Fibroblast of lung (primary cell): ENCODE measurements around the gene TP53AIP1. TPM values are rescaled to one million over a fixed set of nuclear protein-coding genes. Genes with fewer than 3 reads are reported as not detected.

Experiments used
- DNase-seq, 2 donors: peaks; one replicate each; pipeline versions ENCODE4 v3.0.0 to v3.0.0-alpha.2; 2010; ENCODE audit warnings: low read depth in 2 of 2
- H2AFZ ChIP-seq: 2 replicates; pipeline ENCODE4 v1.5.1; 2012; ENCODE audit warnings: low read length, control low read depth, inconsistent platforms
- H3K27ac ChIP-seq: 2 replicates; pipeline ENCODE4 v1.5.1; 2011; ENCODE audit warnings: low read length, control low read depth; ENCODE audit not compliant: insufficient read depth
- H3K27me3 ChIP-seq: 2 replicates; pipeline ENCODE4 v1.5.1; 2011; ENCODE audit warnings: mild to moderate bottlenecking, low read length; ENCODE audit not compliant: control insufficient read depth, insufficient read depth
- H3K36me3 ChIP-seq: 2 replicates; pipeline ENCODE4 v1.5.1; 2011; ENCODE audit warnings: low read length; ENCODE audit not compliant: control insufficient read depth, insufficient read depth
- H3K4me1 ChIP-seq: 2 replicates; pipeline ENCODE4 v1.5.1; 2011; ENCODE audit warnings: low read length; ENCODE audit not compliant: control insufficient read depth, insufficient read depth; ENCODE audit errors: extremely low read depth
- H3K4me2 ChIP-seq: 2 replicates; pipeline ENCODE4 v1.5.1; 2011; ENCODE audit warnings: low read length, control low read depth; ENCODE audit not compliant: insufficient read depth; ENCODE audit errors: extremely low read depth
- H3K4me3 ChIP-seq, 4 experiments: fragments of 200-600 bp in 1 of 4; sonication (generic) in 1 of 4; replicated peaks in 1 of 4; 2 replicates each; pipeline ENCODE4 v1.5.1; 2011 to 2016; ENCODE audit warnings: low read length in 4 of 4, low read depth in 3 of 4, mild to moderate bottlenecking in 3 of 4, control low read depth in 2 of 4, inconsistent platforms in 1 of 4, mixed read lengths in 1 of 4; ENCODE audit not compliant: insufficient read depth in 1 of 4; ENCODE audit errors: control extremely low read depth in 1 of 4
- H3K79me2 ChIP-seq: 2 replicates; pipeline ENCODE4 v1.5.1; 2012; ENCODE audit warnings: mild to moderate bottlenecking, low read length, inconsistent platforms; ENCODE audit not compliant: control insufficient read depth, insufficient read depth
- H3K9ac ChIP-seq: 2 replicates; pipeline ENCODE4 v1.5.1; 2011; ENCODE audit warnings: mild to moderate bottlenecking, low read length, control low read depth; ENCODE audit not compliant: insufficient read depth
- H3K9me3 ChIP-seq: 2 replicates; pipeline ENCODE4 v1.5.1; 2012; ENCODE audit warnings: low read depth, low read length; ENCODE audit not compliant: control insufficient read depth, insufficient read depth
- H4K20me1 ChIP-seq: 2 replicates; pipeline ENCODE4 v1.5.1; 2011; ENCODE audit warnings: low read length; ENCODE audit not compliant: control insufficient read depth, insufficient read depth; ENCODE audit errors: extremely low read depth
- EZH2 ChIP-seq: IDR thresholded peaks from 2 replicates; pipeline ENCODE4 v1.5.1; 2012; ENCODE audit warnings: low read length, control low read depth, mild to moderate bottlenecking; ENCODE audit errors: missing control alignments
- polyA plus RNA-seq, 2 donors: library from polyadenylated mRNA; depleted of rRNA in 1 of 2; stranded (reverse) in 1 of 2; unstranded in 1 of 2; fragments of >200 nt; gene quantifications; 2 replicates each; pipeline ENCODE4 v1.2.1, GENCODE V29; 2011 to 2012; ENCODE audit warnings: missing spikeins in 1 of 2
- total RNA-seq: library from RNA; depleted of rRNA; stranded (reverse); fragments of >200 nt; gene quantifications from 2 replicates; pipeline ENCODE4 v1.2.1, GENCODE V29; 2014
- TF ChIP-seq, protein P1 (sequence below), 2 donors: IDR thresholded peaks in 1 of 2; conservative IDR thresholded peaks in 1 of 2; 1 replicate in 1 of 2; 2 replicates in 1 of 2; pipeline ENCODE4 v1.5.1; 2011 to 2012; ENCODE audit warnings: low read length in 2 of 2, control low read depth in 1 of 2, inconsistent platforms in 1 of 2, low read depth in 1 of 2, mild to moderate bottlenecking in 1 of 2

TP53AIP1 gene
- total and polyA plus RNA-seq, 2 donors (not counting 1 experiment from before 2014, with no cell fraction given), result not detected

DNA sequence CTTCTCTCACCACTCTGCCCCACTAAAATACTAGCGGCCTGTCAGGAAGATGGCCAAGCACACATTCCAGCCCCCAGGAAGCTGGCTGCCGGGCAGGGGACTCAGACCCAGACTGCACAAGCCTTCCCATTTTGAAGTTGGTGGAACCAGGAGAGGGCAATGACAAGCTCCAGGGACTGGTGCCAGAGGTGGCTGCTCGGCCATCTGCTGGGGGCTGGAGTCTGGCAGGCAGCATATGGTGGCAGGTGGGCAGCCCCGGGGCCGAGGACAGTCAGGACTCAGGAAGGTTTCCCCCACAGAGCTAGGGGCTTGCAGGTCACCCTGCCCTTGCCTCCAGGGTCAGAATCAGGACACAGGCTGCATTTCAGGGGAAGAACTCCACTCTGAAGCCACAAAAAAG lies 28.9 kb downstream of the TP53AIP1 start:
- no peak overlapping the region for H3K27ac ChIP-seq
- H3K4me2 ChIP-seq, result no peak overlapping the region

DNA sequence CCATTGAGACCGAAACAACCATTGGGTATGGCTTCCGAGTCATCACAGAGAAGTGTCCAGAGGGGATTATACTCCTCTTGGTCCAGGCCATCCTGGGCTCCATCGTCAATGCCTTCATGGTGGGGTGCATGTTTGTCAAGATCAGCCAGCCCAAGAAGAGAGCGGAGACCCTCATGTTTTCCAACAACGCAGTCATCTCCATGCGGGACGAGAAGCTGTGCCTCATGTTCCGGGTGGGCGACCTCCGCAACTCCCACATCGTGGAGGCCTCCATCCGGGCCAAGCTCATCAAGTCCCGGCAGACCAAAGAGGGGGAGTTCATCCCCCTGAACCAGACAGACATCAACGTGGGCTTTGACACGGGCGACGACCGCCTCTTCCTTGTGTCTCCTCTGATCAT lies 31.0 kb downstream of the TP53AIP1 start:
- Histone ChIP-seq H3K4me3 (no peak overlapping the region), H2AFZ (no peak overlapping the region), H3K9ac (no peak overlapping the region), H4K20me1 (no peaks in the 10 kb centered on the region), H3K4me1 (peaks cover 12% of the 10 kb centered on the region), H3K27me3 (peaks cover 3% of the 10 kb centered on the region), H3K9me3 (no peaks in the 10 kb centered on the region), H3K36me3 (no peaks in the 10 kb centered on the region), H3K79me2 (no peaks in the 10 kb centered on the region), H3K27ac (no peak overlapping the region), H3K4me2 (no peak overlapping the region)
- DNase-seq, result no peak
- TF ChIP-seq EZH2, result no peak
- TF ChIP-seq, protein P1, sequence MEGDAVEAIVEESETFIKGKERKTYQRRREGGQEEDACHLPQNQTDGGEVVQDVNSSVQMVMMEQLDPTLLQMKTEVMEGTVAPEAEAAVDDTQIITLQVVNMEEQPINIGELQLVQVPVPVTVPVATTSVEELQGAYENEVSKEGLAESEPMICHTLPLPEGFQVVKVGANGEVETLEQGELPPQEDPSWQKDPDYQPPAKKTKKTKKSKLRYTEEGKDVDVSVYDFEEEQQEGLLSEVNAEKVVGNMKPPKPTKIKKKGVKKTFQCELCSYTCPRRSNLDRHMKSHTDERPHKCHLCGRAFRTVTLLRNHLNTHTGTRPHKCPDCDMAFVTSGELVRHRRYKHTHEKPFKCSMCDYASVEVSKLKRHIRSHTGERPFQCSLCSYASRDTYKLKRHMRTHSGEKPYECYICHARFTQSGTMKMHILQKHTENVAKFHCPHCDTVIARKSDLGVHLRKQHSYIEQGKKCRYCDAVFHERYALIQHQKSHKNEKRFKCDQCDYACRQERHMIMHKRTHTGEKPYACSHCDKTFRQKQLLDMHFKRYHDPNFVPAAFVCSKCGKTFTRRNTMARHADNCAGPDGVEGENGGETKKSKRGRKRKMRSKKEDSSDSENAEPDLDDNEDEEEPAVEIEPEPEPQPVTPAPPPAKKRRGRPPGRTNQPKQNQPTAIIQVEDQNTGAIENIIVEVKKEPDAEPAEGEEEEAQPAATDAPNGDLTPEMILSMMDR (conservative IDR thresholded peaks at IDR 0.05 in 1 of 2, IDR thresholded peaks at IDR 0.05 in 1 of 2; ENCODE audit: low read depth in 1 of 2, low read length in 2 of 2), result no peak

More for the DNA sequence above, 28.9 kb downstream of the TP53AIP1 start:
- Histone ChIP-seq H3K9ac (no peak overlapping the region), H3K9me3 (no peaks in the 10 kb centered on the region), H2AFZ (no peak overlapping the region), H3K27me3 (peaks cover 3% of the 10 kb centered on the region), H4K20me1 (no peaks in the 10 kb centered on the region), H3K79me2 (no peaks in the 10 kb centered on the region), H3K36me3 (no peaks in the 10 kb centered on the region), H3K4me1 (peaks cover 9% of the 10 kb centered on the region), H3K4me3 (no peak overlapping the region)
- DNase-seq, result no peak
- TF ChIP-seq EZH2, result no peak
- TF ChIP-seq, protein P1 (conservative IDR thresholded peaks at IDR 0.05 in 1 of 2, IDR thresholded peaks at IDR 0.05 in 1 of 2; ENCODE audit: low read depth in 1 of 2, low read length in 2 of 2), result no peak

DNA sequence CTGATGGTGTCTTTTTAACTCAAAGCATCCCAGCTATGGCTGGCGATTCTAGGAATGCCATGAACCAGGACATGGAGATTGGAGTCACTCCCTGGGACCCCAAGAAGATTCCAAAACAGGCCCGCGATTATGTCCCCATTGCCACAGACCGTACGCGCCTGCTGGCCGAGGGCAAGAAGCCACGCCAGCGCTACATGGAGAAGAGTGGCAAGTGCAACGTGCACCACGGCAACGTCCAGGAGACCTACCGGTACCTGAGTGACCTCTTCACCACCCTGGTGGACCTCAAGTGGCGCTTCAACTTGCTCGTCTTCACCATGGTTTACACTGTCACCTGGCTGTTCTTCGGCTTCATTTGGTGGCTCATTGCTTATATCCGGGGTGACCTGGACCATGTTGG lies 31.4 kb downstream of the TP53AIP1 start:
- H3K4me2 ChIP-seq, result no peak overlapping the region
- H4K20me1 ChIP-seq, result no peaks in the 10 kb centered on the region
- no peaks in the 10 kb centered on the region for H3K9me3 ChIP-seq
- no peaks in the 10 kb centered on the region for H3K36me3 ChIP-seq
- no peak overlapping the region for H3K27ac ChIP-seq
- H3K79me2 ChIP-seq, result no peaks in the 10 kb centered on the region
- DNase-seq, result no peak
- TF ChIP-seq, protein P1 (conservative IDR thresholded peaks at IDR 0.05 in 1 of 2, IDR thresholded peaks at IDR 0.05 in 1 of 2; ENCODE audit: low read depth in 1 of 2, low read length in 2 of 2), result no peak
- TF ChIP-seq EZH2, result no peak
- peaks cover 14% of the 10 kb centered on the region for H3K4me1 ChIP-seq
- H3K4me3 ChIP-seq, result no peak overlapping the region
- no peak overlapping the region for H2AFZ ChIP-seq
- H3K9ac ChIP-seq, result no peak overlapping the region
- peaks cover 3% of the 10 kb centered on the region for H3K27me3 ChIP-seq
